ENCODE results near the gene GAA. TPM values are rescaled to one million over a fixed set of nuclear protein-coding genes. Genes with fewer than 3 reads are reported as not detected.

GAA gene
- total RNA-seq, 1 experiment from 2014 or later: 30.3 TPM

GRCh38 chr17:80119839-80120238 is 18.5 kb downstream of the GAA start:
- peaks cover 12 to 28% of the 10 kb centered on the region in 2 experiments for H3K4me1 Mint-ChIP-seq

More at GRCh38 chr17:80119839-80120238, 18.5 kb downstream of the GAA start:
- Histone ChIP-seq H2BK120ac (ENCODE audit: low read depth, low read length, poor library complexity, severe bottlenecking) (no peak overlapping the region), H3K4me1 (ENCODE audit: insufficient read depth, low read length) (peaks cover 8% of the 10 kb centered on the region; the same call in 1 of the 2 replicates), H4K8ac (replicated peaks; ENCODE audit: insufficient read length, low read depth, low read length) (no peak overlapping the region), H3K79me1 (ENCODE audit: insufficient read depth, low read depth, low read length, poor library complexity, severe bottlenecking) (no peaks in the 10 kb centered on the region), H3K23ac (ENCODE audit: insufficient read length, low read depth, low read length) (no peak overlapping the region), H3K79me2 (ENCODE audit: insufficient read depth, low read length) (no peaks in the 10 kb centered on the region), H2BK12ac (ENCODE audit: insufficient read length, low read depth, low read length) (no peak overlapping the region), H3K27me3 (ENCODE audit: insufficient read depth, low read length) (no peaks in the 10 kb centered on the region), H2BK20ac (ENCODE audit: low read depth, low read length, poor library complexity, severe bottlenecking) (no peak overlapping the region), H2AFZ (ENCODE audit: low read length) (no peak overlapping the region), H3K56ac (ENCODE audit: insufficient read length, low read depth, low read length) (no peak overlapping the region), H2BK15ac (ENCODE audit: low read depth, low read length) (no peak overlapping the region), H3K9me3 (ENCODE audit: control insufficient read depth, low read depth, low read length) (no peaks in the 10 kb centered on the region), H2AK5ac (ENCODE audit: insufficient read length, low read length) (no peak overlapping the region), H4K20me1 (ENCODE audit: control insufficient read depth, insufficient read depth, insufficient read length) (no peaks in the 10 kb centered on the region), H3K23me2 (ENCODE audit: insufficient read length, low read depth, low read length, poor library complexity, severe bottlenecking) (no peaks in the 10 kb centered on the region), H3T11ph (ENCODE audit: low read length) (no peak overlapping the region), H3K4ac (ENCODE audit: low read depth, low read length) (no peak overlapping the region), H4K5ac (ENCODE audit: insufficient read length, low read depth, low read length) (no peak overlapping the region), H3K18ac (ENCODE audit: insufficient read length, low read depth, low read length) (no peak overlapping the region), H3K9ac (ENCODE audit: extremely low read depth, insufficient read length, low read length) (no peak overlapping the region), H3K4me2 (ENCODE audit: insufficient read depth, insufficient read length, low read length) (no peak overlapping the region), H3K14ac (ENCODE audit: insufficient read depth, low read length) (no peak overlapping the region), H3K27ac (ENCODE audit: insufficient read length, low read depth, low read length) (no peak overlapping the region), H4K91ac (ENCODE audit: insufficient read length, low read depth, low read length) (no peak overlapping the region), H2BK5ac (ENCODE audit: insufficient read length, low read length) (no peak overlapping the region)
- TF ChIP-seq CTCF (conservative IDR thresholded peaks at IDR 0.05): no peak
- H3K9me3 Mint-ChIP-seq: peaks cover 0 to 7% of the 10 kb centered on the region in 2 experiments; a peak in 1 of 5 replicates
- H3K36me3 Mint-ChIP-seq (ENCODE audit: insufficient read depth in 1 of 3, low read depth in 3 of 3): peaks cover 0 to 29% (median 3%) of the 10 kb centered on the region in 3 experiments; a peak in 4 of 7 replicates
- DNase-seq: no peak
- H3K27me3 Mint-ChIP-seq (ENCODE audit: low read depth): no peaks in the 10 kb centered on the region
- H3K27ac Mint-ChIP-seq: no peak overlapping the region
- no peak overlapping the region for H3K4me3 Mint-ChIP-seq
- no CpG with 5 or more reads among the region's 9 CpGs for WGBS (ENCODE audit: extremely low coverage, insufficient read length, low lambda C conversion rate)

Measured in H9 (cell line).